Fibroblast of the aortic adventitia (primary cell): ENCODE data around the gene NPEPL1. TPM values are rescaled to one million over a fixed set of nuclear protein-coding genes. Genes with fewer than 3 reads are reported as not detected.
A peak's percentile ranks its signal among the peaks of the same experiment; 100 is the strongest.

Experiments
- DNase-seq: peaks from one replicate; pipeline ENCODE4 v3.0.0-alpha.2; 2010; ENCODE audit warnings: low read depth
- H3K4me3 ChIP-seq: 2 replicates; pipeline ENCODE4 v1.5.1; 2011; ENCODE audit warnings: low read depth, mild to moderate bottlenecking, control low read depth, low read length, moderate library complexity
- CTCF ChIP-seq: IDR thresholded peaks from 2 replicates; pipeline ENCODE4 v1.5.1; 2011; ENCODE audit warnings: mild to moderate bottlenecking, low read length, control low read depth, inconsistent platforms; ENCODE audit not compliant: insufficient read depth
- total RNA-seq: library from RNA; depleted of rRNA; stranded (reverse); fragments of >200 nt; gene quantifications from 2 replicates; pipeline ENCODE4 v1.2.3, GENCODE V29; 2012; ENCODE audit warnings: low replicate concordance

Gene NPEPL1
- total RNA-seq, 1 donor: 24.5 TPM

GRCh38 chr20:58667975-58668374 lies 24.6 kb upstream of the NPEPL1 start:
- no peak for TF ChIP-seq CTCF
- no peak overlapping the region for H3K4me3 ChIP-seq
- DNase-seq: no peak

DNA sequence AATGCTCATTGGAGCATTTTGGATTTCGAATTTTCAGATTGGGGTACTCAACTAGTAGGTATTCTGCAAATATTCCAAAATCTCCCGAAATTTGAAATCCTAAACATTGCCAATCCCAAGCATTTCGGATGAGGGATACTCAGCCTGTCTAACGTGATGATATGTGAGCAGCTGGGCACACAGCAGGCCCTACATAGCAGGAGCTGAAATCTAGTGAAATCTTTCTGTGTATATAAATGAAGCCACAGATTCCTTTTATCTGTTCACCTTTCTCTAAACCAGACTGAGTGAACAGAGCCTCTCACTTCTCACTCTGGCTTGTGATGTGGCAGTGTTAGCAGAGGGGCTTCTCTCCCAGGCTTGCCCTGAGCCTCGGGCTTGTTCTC lies 23.7 kb upstream of the NPEPL1 start:
- DNase-seq: no peak
- TF ChIP-seq CTCF: no peak

DNA sequence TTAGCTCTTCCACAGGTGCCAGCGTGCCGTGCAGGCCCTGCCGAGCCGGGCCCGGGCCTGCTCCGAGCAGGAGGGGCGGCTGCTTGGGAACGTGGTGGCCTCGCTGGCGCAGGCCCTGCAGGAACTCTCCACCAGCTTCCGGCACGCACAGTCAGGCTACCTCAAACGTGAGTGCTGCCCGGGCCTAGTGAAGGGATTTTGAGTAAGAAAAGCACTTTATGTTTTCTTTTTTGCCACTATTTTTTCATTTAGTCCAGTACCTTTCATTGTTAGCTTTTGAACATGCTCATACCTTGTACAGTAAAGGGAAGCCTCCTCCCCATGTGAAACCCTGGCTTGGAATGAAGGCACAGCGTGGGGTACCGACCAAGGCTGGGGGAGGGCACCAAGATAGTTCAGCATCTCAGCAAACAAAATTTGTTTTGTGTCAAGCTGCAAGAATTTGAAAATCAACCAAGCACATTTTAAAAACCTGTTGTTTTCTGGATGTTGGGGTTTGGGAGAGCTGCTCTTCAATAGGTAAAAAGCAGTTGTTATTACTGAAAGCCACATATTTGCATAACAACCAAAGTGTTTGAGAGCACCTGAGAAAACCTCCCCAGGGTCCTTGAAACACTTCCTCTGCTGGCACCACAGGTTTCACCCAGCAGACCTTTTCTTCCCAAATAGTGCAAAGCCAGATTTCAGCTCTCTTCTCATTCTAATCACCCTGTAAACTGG lies 23.2 kb upstream of the NPEPL1 start:
- TF ChIP-seq CTCF: no peak
- DNase-seq: no peak
- H3K4me3 ChIP-seq: no peak overlapping the region

More for the DNA sequence above, 23.7 kb upstream of the NPEPL1 start:
- no peak overlapping the region for H3K4me3 ChIP-seq

DNA sequence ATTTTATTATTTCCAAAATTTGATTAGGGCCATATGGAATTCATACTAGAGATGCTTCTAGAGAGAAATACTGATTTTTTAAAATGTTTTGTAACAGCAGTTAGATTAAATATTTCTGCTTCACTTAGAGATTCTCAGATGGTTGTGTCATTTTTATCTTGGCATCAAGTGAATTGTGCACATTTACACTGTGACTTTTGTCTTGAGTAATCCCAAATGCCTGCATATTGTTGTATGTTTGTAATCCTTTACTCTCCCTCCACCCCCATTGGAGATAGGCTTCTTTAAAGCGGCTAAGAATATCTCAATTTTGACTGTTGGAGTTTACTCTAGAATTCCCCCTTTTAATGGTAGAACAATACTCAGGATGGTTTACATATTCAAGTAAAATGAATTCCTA lies 22.5 kb upstream of the NPEPL1 start:
- peak; percentile 23 for DNase-seq
- H3K4me3 ChIP-seq: no peak overlapping the region
- no peak for TF ChIP-seq CTCF

- no peak overlapping the region for H3K4me3 ChIP-seq
- no peak for TF ChIP-seq CTCF
- DNase-seq: no peak
Measured at GRCh38 chr20:58670659-58671058, 21.9 kb upstream of the NPEPL1 start.

GRCh38 chr20:58673119-58673518 lies 19.5 kb upstream of the NPEPL1 start:
- TF ChIP-seq CTCF: no peak
- H3K4me3 ChIP-seq: no peak overlapping the region

DNA sequence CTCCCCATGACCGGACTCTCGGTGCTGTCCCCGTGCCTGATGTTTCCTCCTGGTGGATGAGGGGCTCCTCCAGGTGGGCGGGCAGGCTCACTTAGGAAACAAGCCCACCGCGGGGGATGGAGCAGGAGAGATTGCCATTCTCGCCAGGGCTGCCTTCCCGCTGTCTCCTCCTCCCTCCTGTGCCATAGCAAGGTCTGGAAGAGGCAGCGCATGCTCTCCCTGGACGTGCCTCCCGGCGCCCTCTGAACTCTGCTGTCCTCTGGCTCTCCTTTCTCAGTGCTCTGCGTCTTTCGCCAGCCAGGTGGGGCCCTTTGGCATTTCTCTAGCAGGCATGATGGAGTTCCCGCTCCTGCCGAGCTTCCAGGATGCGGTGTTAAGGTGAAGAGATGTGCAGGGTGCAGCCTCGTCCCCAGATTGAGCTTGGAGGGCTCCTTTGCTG lies 17.4 kb upstream of the NPEPL1 start:
- no peak overlapping the region for H3K4me3 ChIP-seq
- no peak for TF ChIP-seq CTCF
- no peak for DNase-seq

More at GRCh38 chr20:58673119-58673518, 19.5 kb upstream of the NPEPL1 start:
- no peak for DNase-seq
